Activated CD4-positive, alpha-beta T cell treated with anti-CD3 and anti-CD28 coated beads for 4 hours (primary cell): ENCODE results near the gene FKRP.
A peak's percentile ranks its signal among the peaks of the same experiment; 100 is the strongest.

Experiments used
- DNase-seq, 2 donors: peaks; one replicate each; pipeline ENCODE4 v3.0.0-alpha.2; 2020

The FKRP gene

DNA sequence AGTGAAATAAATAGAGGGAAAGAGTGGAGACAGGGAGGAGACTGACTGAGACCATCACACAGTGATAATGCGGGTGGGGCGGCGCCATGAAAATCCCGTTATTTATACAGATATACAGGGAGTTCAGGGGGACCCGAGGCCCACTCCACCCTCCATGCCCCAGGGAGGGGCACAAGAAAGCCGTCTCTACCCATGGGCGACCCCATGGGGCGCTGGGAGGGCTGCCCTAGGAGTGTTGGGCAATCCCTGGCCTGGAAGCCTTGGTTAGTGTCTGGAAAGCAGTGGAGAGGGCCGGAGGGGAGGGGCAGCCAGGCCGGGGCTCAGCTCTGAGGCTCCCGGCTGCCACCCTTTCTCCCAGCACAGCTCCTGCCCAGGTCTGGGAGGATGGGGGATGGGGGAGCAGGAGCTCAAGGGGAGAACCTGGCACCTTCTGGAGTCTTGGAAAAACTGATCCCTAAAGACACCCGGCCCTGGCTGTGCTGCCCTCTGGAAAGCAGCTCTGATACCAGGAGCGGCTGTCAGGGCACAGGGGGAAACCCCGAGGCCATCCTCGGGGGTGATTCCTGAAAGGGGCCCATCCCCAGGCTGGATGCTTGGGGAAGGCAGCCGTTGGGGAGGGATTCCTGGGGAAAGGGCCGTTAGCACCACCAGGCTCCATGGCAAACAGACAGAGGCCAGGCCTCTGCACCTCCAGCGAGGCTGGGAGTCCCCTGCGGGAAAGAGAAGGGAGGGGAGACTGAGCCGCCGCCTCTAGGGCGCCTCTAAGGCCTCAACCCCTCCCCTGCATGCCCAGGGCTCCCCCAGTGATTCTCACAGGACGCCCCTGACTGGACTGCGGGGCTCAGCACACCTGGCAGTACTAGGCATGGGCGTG, 26.0 kb upstream of the FKRP start:
- no peak for DNase-seq

DNA sequence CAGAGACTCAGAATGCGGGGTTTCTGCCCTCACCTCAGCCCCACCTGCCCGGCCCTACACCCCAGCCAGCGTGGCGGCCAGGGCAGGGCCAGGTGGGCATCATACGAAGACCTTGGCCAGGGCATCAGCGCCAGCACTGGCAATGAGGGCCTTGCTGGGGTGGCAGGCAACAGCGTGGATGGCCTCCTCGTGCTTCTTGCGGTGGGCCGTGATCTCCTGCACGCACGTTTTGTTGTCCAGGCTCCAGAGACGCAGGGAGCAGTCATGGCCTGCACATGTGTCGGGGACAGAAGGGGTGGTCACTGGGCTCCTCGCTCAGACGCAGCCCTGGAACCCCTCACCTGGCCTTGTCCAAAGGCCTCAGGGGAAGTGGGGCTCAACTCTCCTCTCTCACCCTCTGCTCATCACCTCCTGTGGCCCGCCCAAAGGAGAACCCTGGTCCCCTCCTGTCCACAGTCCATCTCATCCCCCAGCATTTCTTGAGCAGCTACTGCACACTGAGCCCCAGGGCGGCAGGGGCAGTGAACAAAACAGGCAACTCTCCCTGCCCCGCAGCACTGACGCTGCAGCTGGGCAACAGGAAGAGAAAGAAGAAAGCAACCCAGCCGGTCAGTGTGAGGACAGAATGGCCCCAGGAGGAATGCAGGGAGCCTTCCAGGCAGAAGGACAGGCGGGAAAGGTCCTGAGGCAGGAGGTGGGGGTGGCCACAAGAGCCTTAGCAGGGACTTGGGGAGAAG, 25.2 kb upstream of the FKRP start:
- DNase-seq = no peak

DNA sequence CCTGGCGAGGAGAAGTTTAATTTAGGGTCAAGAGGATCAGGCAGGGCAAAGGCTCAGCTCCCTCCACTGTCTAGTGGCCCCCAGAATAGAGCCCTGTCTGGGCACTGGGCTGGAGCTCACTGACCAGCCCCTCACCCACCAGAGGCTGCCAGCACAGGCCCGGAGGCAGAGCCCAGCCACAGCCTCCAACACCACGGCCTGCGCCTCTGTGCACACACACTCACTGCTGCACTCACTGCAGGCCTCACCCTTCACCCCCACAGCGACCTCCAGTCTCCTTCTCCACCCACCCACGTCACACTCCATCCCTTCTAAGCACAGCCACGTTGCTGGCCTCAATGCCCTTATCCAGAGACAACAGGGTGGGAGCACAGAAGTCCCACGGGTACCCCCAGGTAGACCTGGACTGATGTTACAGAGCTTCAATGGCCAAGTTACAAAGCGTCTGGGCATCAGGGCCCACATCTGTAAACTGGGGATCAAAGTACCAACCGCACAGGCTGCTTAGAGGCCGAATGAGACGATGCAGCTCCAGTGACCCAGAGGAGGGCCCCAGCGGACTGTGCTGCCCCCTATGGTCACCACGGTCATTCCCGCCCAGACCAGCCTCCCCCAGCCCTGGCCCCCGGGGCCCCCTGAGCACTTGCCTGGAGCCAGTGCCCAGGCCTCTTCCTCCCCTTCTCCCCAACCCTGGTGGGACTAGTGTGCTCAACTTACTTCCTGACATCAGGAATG, 24.4 kb upstream of the FKRP start:
- no peak for DNase-seq

DNA sequence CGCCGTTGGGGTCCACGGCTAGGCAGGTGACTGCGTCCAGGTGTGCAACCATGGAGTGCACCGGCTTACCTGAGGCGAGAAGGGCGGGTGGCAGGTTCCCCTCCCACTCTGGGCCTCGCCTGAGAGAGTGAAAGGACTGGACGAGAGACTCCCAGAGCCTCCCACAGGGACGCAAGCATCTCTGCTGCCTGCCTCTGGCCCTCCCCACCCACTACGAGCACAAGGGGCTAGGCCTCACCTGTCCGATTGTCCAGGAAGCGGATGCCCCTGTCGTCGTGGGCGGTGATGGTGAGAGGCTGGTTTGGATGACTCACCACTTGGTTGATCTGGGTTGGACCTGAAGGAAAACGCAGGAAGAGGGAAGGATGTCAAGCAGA, 23.9 kb upstream of the FKRP start:
- no peak for DNase-seq

DNA sequence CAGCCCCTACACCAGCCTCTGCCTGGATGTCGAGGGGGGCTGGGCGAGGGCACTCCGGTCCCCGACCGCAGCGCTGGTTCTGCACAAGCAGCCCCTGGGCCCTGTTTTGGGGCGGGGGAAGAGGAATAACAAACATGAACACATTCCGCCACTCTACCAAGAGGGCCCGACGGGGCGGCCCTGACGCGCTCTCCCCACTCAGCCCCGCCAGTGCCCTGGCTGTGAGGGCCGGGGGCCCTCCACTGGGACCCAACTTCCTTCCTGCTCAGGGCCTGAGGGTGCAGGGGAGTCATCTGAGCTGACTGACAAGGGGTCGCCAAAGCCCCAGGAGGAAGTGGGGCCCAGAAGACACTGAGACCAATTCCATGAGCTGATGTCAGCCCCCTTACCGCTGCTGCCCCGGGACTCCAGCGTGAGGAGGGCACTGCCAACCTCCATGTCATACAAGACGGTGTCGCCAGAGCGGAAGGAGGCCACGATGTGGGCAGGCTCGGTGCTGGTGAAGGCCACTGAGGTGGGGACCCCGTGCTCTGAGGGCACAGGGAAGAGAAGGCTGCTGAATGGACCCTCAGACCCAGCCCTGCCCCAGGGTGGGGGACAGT, 23.3 kb upstream of the FKRP start:
- no peak for DNase-seq

DNA sequence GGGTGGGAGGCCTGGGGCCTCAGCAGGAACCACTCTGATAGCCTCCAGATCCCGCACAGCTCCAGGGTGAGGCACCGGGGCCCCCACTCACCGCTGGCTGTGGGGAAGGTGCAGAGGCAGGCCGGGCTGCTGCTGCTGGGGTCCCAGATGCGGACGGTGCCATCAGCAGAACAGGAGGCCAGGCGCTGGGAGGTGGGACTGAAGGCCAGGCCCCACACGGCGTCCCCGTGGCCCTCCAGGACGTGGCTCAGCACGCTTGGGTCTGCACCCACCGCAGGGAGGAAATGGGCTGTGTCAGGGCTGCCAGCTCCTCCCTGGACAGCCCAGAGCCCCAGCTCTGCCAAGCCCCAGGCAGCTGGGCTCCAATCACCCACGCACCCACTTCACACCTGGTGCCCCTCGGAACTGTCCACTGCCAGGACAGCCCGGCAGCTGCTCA, 22.8 kb upstream of the FKRP start:
- DNase-seq = no peak

DNA sequence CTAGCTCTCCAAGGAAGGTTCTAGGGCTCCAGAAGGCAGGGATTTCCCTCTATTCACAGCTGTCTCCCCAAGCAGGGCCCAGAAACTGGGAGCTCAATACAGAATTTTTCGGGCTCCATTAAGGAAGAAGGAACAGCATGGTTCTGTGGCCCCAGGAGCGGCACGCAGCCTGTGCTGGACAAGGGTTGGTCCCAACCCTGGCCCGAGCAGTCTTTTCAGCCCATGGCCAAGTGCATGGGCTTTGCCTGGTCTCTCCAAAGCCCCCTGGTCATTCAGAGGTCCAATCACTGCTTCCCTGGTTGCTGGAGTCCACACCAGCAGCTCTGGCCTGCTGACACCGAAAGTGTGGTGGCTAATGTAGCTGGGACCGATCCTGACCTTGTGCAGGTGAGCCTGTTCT, 22.4 kb upstream of the FKRP start:
- no peak for DNase-seq

DNA sequence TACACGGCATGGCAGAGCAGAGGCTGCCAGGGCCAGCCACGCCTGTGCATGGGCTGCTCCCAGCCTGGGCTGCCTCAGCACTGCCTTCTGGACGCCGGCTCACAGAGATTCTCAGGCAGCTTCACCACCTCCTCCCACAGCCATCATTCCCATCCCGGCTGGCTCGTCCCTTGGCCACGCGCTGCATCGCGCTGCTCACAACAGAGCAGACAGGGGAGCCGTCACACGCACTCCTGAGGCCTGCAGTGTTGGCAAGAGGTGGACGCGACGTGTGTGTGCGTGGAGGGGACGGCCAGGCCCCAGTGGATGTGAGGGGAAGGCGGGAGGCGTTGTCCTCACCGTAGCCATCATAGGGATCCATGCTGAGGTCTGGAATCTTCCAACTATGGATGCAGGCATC, 21.4 kb upstream of the FKRP start:
- DNase-seq = no peak

DNA sequence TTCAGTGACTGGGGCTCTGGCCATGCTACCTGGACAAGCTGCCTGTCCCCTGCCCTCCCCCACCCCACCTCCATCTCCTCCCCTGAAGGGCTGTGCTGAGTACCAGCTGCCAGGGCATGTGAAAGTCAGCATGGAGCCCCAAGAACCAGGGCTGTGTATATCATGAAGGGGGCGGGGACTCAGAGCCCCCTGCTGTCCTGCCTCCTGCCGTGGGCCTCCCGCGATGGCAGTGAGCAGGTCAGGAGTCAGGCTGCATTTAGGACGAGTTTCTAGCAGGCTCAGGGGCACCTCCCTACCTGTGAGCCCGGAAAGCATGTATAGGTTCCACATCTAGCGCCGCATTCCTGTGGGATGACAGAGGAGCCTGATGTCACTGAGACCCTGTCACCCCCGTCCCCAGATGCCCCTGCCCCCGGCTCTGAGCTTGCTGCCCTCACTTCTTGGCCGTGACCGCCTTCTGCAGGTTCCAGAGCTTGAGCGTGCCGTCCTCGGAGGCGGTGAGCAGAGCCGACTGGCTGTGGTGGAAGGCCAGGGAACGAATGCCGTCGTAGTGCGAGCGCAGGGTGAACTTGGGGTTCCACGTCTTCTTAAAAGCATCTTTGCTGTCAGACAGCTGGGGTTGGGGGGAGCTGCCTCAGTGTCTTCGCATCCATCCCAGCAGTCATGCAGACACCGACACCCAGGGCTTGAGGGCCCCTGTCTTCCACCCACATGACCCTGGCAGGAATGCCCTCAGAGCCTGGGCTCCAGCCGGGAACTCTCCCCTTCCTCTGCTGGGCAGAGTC, 20.6 kb upstream of the FKRP start:
- no peak for DNase-seq

DNA sequence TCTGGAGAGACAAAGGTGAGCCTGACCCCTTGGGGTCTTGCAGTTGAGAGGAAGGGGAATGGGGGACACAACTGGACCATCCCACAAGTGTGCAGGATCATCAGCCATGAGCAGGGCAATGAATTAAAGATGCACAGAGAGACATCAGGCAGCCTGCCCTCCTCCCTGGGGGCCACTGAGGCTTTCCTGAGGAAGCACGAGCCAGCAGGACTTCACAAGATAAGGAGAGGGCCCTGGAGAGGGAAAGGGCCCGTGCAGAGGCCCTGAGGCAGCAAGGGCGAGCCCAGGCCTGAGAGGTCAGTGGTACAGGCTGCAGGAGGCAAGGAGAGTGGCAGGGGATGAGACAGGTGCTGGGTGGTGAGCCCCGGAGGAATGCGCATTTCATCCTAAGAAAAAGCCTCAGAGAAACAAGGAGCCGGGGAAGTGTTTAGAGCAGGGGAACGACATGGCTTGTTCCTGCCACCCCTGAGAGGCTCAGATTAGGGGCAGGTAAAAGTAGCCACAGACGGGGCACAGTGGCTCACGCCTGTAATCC, 19.9 kb upstream of the FKRP start:
- DNase-seq = no peak

DNA sequence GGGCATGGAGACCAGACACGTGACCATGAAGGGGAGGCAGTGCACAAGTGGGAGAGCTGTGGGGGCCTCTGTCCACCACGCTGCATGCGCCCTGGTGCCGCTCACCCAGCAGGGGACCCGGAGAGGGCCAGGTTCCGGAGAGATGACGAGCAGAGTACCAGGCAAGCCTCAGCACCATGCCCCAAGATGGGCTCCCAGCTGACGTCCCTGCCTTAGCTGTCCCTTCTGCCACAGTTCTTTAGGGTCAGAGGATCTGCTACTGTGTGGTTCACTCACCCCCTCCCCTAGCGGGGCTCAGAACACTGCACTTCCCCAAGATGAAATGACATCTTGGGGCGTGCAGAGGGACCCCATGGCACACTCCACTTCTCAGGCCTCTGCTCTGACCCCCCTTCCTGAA, 19.3 kb upstream of the FKRP start:
- no peak for DNase-seq

DNA sequence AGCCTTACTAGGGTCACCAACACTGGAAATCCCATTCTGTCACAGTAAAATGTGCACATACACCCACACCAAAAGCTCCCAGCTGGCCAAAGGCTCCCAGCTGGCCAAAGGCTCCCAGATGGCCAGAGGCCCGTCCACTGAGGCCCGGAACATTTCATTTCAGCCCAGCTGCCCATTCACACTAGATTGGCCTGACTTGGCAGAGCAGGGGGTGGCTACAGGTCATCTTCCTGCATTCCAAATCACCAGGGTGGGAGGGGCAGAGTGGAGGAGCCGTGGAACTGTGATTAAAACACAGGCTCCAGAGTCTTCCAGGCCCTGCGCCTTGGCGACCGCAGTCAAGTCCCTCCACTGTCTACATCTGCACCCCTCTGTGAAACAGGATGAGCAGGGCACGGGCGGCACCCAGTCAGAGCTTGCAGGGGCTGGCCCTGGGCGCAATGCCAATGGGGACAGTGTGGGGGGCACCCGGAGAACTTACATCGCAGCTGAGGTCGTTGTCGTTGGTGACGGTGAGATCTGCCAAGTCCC, 18.8 kb upstream of the FKRP start:
- DNase-seq = no peak

DNA sequence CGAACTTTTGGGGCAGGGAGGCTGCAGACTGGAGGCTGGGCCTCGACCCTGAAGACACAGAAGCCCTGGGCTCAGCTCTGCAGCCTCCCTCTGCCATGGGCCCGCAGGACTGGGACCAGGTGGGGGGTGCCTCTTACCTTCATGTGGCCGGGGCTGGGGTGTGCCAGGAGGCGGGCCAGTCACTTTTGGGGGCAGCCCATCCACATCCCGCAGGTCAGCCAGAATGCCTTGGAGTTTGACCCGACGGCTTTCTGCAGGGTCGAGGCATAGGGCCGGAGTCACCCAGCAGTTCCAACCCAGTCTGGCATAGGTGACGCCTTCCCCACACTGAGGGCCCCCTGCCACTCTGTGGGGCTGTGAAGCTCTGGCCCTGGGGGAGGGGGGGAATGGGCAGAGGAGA, 18.1 kb upstream of the FKRP start:
- no peak for DNase-seq

DNA sequence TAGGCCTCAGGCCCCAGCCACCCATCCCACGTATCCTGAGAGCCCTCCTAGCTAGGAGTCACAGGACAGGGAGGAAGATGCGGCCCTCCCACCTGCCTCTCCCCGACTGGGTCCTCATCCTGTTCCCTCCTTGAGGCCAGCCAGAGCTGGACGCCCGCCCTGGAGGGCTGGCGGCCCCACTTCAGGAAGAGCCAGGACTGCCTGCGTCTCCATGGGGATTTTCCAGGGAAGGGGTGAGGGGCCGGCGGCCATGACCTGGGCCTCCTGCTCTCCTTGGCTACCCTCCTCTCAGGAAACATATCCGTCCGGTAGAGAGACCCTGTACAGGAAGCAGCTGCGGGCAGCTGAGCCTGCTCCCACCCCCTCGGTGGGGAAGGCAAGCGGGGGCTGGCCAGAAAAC, 17.6 kb upstream of the FKRP start:
- DNase-seq = no peak

DNA sequence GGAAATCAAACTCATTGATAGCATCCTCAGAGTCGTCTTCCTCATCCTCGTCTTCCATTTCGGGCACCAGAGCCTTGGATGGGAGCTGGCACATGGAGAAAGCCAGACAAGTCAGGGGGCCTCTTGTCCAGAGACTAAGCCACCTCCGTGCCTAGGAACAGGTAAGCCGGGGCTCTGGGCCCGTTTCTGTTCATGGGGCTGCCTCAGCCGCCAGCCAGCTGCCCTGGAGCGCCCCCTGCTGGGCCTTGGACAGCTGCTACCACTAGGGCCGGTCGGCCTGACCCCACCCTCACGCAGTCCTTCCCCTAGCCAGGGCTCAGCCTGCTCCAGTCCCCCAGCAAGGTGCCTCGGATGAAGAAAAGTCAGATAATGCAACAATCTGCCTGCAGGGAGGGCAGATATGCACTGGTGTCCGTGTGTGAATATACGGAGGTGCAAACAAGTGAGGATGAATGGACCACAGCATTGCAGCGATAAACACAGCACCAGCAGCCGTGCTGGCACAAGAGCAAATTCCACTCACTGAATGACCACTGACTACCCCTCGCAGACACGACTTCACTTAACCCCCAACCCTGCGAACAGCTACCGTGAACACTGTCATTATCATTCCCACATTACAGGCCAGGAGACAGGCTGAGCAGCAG, 17.0 kb upstream of the FKRP start:
- peak; percentile 77 to 82 for DNase-seq

DNA sequence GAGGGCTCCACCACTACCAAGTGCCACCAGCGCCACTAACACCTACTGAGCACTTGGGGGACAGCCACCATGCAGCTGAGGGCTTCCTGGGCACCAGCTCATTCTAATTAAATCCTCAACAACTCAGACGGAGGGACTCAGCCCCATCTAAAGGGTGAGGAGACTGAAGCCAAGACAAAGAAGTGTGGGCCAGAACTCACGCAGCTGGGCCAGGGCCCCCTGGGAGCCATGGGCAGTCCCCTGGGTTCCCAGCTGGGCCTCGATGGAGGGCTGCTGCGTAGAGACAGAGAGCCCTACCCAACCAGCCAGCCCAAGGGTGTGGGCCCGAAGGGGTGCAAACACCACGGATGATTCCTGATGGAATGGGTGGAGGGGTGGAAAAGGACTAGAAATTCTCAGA, 16.2 kb upstream of the FKRP start:
- DNase-seq = no peak

DNA sequence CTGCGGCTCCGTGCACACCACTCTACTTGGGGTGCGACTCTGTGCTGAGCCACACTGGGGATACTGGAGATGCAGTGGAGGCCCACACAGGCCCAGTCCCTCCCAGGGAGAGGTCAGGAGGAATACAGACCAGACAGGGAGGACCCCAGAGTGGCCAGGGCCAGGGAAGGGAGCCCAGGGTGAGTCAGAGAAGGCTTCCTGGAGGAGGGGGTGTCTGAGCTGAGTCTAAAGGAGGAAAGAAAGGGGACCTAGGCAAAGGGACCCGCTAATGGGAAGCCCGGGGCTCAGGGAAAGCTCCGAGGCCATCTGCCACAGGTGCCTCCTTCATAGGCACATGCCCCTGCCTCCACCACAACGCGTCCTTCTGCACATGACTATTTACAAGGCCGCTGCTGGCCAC, 15.7 kb upstream of the FKRP start:
- no peak for DNase-seq

DNA sequence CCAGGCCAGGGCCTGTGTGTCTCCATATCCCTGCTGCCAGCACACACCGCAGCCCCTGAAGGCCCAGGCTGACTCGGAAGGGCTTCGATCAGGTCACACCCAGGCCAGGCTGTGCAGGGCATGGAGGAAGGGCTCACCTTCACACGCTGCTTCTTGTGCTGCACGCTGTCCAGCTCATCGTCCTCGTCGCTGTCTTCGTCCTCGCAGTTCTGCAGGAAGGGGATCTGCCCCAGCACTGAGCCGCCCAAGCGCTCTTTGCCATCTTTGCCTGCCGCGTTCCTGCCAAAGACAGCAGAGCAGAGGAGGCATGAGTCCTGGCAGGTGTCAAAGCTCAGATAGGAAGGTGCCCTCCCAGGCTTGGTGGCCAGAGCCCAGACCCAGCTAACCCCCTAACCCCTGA, 15.3 kb upstream of the FKRP start:
- DNase-seq = no peak

DNA sequence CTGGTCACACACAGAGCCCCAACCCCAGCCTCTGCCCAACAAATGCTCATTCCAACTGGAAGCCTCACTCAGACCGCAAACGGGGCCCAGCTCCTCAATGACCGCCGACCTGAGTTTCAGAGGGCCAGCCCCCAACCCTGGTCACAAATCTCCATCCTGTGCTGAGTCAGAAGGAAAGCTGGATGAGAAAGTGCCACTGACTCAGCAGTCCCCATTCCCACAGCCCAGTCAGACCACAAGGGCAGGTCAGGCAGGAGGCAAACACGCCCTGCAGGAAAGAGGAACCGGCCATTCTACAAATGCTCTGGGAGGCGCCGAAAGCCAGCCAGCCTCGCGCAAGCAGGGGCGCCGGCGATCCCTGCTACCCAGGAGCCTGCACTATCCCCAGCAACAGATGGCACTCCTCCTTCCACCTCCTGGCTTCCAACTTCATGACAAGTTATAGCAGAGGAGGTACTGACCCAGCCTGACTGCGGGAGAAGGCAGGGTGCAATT, 14.8 kb upstream of the FKRP start:
- DNase-seq = no peak

DNA sequence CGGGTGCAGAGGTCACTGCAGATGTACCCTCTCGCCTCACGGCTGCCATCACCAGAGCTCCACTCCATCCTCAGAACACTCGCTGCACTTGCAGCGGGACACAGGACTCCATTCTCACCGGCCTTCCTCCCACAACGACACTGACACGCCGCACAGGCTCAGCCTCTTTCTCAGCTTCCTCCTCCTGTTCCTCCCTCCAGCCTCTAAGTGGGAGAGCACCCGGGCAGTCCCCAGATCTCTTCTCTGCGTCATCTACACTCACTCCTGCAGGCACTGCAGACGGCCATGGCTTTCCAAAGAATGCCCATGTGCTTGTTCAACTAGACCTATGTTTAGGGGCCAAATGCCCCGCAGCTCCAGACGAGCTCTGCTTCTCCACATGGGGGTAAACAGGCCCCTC, 14.3 kb upstream of the FKRP start:
- no peak for DNase-seq
